Hematopoietic multipotent progenitor cell (in vitro differentiated cells): ENCODE data around the gene RHOT1. TPM values are rescaled to one million over a fixed set of nuclear protein-coding genes. Genes with fewer than 3 reads are reported as not detected.
A peak's percentile ranks its signal among the peaks of the same experiment; 100 is the strongest.
"Not testable (repeated sequence)": the region's sequence is repeated elsewhere in the genome, so short reads cannot be mapped to it uniquely, and the experiment has no call there.

ENCODE experiments used
- DNase-seq, 3 donors: peaks; one replicate each; pipeline ENCODE4 v3.0.0-alpha.2; 2011 to 2015; ENCODE audit warnings: low read depth in 2 of 3, low spot score in 2 of 3
- total RNA-seq: library from RNA; depleted of rRNA; stranded (reverse); fragments of >200 nt; gene quantifications from one replicate; pipeline ENCODE4 v1.2.3, GENCODE V29; 2012

Gene RHOT1
- total RNA-seq, 1 donor: 26.9 TPM

- DNase-seq: no peak
Measured at GRCh38 chr17:32222621-32223020, 80.3 kb downstream of the RHOT1 start.

GRCh38 chr17:32223703-32224102, 81.4 kb downstream of the RHOT1 start:
- no peak for DNase-seq

GRCh38 chr17:32226886-32227285, 84.6 kb downstream of the RHOT1 start:
- no peak for DNase-seq

GRCh38 chr17:32227910-32228309, 85.6 kb downstream of the RHOT1 start:
- no peak for DNase-seq

- DNase-seq: no peak
Measured at GRCh38 chr17:32235588-32235987, 93.3 kb downstream of the RHOT1 start.

GRCh38 chr17:32239456-32239855, 97.2 kb downstream of the RHOT1 start:
- DNase-seq: no peak

GRCh38 chr17:32240750-32241149, 98.4 kb downstream of the RHOT1 start:
- DNase-seq: no peak

GRCh38 chr17:32241640-32242039, 99.3 kb downstream of the RHOT1 start:
- no peak for DNase-seq

- DNase-seq: no peak
Measured at GRCh38 chr17:32249475-32249874, 107.2 kb downstream of the RHOT1 start.

GRCh38 chr17:32253117-32253611, 110.9 kb downstream of the RHOT1 start:
- DNase-seq: peak in 2 of 3 donors; percentile 69 to 89

GRCh38 chr17:32256012-32256700, 113.9 kb downstream of the RHOT1 start:
- no peak for DNase-seq

- no peak for DNase-seq
Measured at GRCh38 chr17:32256701-32257019, 114.4 kb downstream of the RHOT1 start.

GRCh38 chr17:32258383-32259140, 116.3 kb downstream of the RHOT1 start:
- DNase-seq: peak in 1 of 3 donors; percentile 70

GRCh38 chr17:32259586-32259985, 117.3 kb downstream of the RHOT1 start:
- no peak for DNase-seq

GRCh38 chr17:32261417-32261736, 119.1 kb downstream of the RHOT1 start:
- no peak for DNase-seq

- DNase-seq: no peak
Measured at GRCh38 chr17:32261936-32262510, 119.7 kb downstream of the RHOT1 start.

- not testable (repeated sequence) for DNase-seq
Measured at GRCh38 chr17:32263515-32263914, 121.2 kb downstream of the RHOT1 start.

GRCh38 chr17:32264140-32264799, 122.0 kb downstream of the RHOT1 start:
- no peak for DNase-seq

- DNase-seq: no peak
Measured at GRCh38 chr17:32264823-32265191, 122.5 kb downstream of the RHOT1 start.

- no peak for DNase-seq
Measured at GRCh38 chr17:32265192-32265923, 123.1 kb downstream of the RHOT1 start, which contains the start of gene RHBDL3. Gene RHBDL3, plus strand, starts transcription at chr17:32265832. Its CDS starts 358 bp downstream, at chr17:32266190.

- no peak for DNase-seq
Measured at GRCh38 chr17:32266051-32266388, 123.7 kb downstream of the RHOT1 start.
